RWPE2 (cell line): ENCODE results near the gene TBL2.
A peak's percentile ranks its signal among the peaks of the same experiment; 100 is the strongest.
"Not testable (repeated sequence)": the region's sequence is repeated elsewhere in the genome, so short reads cannot be mapped to it uniquely, and the experiment has no call there.

ENCODE experiments used
- ATAC-seq: fragments of 200-7000 bp; cut with Tn5 transposase; 3 replicates; pipeline ENCODE4 v1.9.1; 2021; ENCODE audit warnings: low read depth
- DNase-seq: peaks from one replicate; pipeline ENCODE4 v3.0.0-alpha.2; 2020; ENCODE audit warnings: low spot score
- H3K27ac ChIP-seq: fragments of 450-650 bp; 2 replicates; pipeline ENCODE4 v1.5.1; 2017; ENCODE audit warnings: mild to moderate bottlenecking; ENCODE audit not compliant: poor library complexity, severe bottlenecking
- H3K27me3 ChIP-seq: fragments of 250-450 bp; sonication (Bioruptor Pico); 2 replicates; pipeline ENCODE4 v1.5.1; 2021; ENCODE audit warnings: mild to moderate bottlenecking, moderate library complexity; ENCODE audit not compliant: insufficient read depth, poor library complexity, severe bottlenecking
- H3K36me3 ChIP-seq: fragments of 250-450 bp; sonication (Bioruptor Pico); 2 replicates; pipeline ENCODE4 v1.5.1; 2020; ENCODE audit warnings: low read depth, mild to moderate bottlenecking, moderate library complexity
- H3K4me1 ChIP-seq: fragments of 250-450 bp; sonication (Bioruptor Pico); 2 replicates; pipeline ENCODE4 v1.5.1; 2021; ENCODE audit warnings: mild to moderate bottlenecking, moderate library complexity; ENCODE audit not compliant: insufficient read depth, poor library complexity, severe bottlenecking
- H3K4me3 ChIP-seq: fragments of 250-450 bp; sonication (Bioruptor Pico); 2 replicates; pipeline ENCODE4 v1.5.1; 2021; ENCODE audit warnings: mild to moderate bottlenecking, moderate library complexity; ENCODE audit not compliant: severe bottlenecking
- H3K9me3 ChIP-seq: fragments of 250-450 bp; sonication (Bioruptor Pico); 2 replicates; pipeline ENCODE4 v1.5.1; 2021; ENCODE audit warnings: mild to moderate bottlenecking, moderate library complexity; ENCODE audit not compliant: severe bottlenecking
- TF ChIP-seq, protein P1 (sequence below): fragments of 450-650 bp; IDR thresholded peaks from one replicate; pipeline ENCODE4 v1.5.1; 2017; ENCODE audit warnings: mild to moderate bottlenecking, moderate library complexity; ENCODE audit not compliant: poor library complexity, severe bottlenecking

The TBL2 gene

DNA sequence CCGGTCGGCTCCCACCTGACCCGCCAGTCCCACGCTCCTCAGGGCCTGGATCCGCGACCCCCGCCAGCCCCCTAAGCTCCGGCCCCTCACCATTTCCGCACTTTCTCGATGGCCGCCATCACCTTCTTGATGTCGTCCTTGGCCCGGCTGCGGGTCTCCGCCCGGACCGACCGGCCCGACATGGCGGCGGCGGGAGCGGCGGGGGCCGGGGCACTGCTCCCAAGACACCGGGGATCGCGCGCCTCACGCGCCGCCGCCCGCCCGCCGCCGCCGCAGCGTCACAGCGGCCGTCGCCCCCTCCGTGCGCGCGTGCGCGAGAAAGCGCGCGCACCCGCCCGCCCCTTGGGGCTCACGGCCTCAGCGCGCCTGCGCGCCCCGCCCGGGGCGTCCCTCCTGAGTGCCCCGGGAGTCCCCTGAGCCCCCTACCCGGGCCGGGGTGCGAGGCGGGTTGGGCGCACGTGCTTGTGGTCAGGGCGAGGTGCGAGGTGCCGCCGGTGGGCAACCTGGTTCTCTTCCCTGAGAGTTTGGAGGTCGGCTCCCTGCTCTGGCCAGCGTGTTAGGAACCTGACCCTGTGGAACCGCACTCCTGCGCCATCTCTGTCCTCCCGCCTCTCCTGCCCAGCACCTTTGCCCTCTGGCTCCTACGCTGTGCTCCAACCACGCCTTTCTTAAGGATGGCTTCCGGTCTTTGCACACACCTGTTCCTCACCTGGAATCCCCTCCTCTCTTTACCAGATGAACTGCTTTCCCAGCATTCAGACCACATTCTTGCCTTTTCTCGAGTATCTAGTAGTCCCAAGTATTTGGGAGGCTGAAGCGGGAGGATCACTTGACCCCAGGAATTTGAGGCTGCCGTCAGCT is 20.8 kb downstream of the TBL2 start, which contains the start of gene BCL7B:
Gene BCL7B, minus strand, starts transcription at position 294 of the 861 bp plus-strand sequence. Its CDS starts 112 bp downstream, at position 182.
- peak; percentile 32 for ATAC-seq
- Histone ChIP-seq H3K4me3 (peak within 1 kb of the TSS; percentile 92), H3K27ac (peak within 1 kb of the TSS; percentile 86), H3K36me3 (peaks cover 27% of the 10 kb centered on the region), H3K9me3 (no peaks in the 10 kb centered on the region), H3K4me1 (peaks cover 7% of the 10 kb centered on the region), H3K27me3 (no peaks in the 10 kb centered on the region)
- DNase-seq, result no peak
- TF ChIP-seq, protein P1, sequence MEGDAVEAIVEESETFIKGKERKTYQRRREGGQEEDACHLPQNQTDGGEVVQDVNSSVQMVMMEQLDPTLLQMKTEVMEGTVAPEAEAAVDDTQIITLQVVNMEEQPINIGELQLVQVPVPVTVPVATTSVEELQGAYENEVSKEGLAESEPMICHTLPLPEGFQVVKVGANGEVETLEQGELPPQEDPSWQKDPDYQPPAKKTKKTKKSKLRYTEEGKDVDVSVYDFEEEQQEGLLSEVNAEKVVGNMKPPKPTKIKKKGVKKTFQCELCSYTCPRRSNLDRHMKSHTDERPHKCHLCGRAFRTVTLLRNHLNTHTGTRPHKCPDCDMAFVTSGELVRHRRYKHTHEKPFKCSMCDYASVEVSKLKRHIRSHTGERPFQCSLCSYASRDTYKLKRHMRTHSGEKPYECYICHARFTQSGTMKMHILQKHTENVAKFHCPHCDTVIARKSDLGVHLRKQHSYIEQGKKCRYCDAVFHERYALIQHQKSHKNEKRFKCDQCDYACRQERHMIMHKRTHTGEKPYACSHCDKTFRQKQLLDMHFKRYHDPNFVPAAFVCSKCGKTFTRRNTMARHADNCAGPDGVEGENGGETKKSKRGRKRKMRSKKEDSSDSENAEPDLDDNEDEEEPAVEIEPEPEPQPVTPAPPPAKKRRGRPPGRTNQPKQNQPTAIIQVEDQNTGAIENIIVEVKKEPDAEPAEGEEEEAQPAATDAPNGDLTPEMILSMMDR, result no peak

DNA sequence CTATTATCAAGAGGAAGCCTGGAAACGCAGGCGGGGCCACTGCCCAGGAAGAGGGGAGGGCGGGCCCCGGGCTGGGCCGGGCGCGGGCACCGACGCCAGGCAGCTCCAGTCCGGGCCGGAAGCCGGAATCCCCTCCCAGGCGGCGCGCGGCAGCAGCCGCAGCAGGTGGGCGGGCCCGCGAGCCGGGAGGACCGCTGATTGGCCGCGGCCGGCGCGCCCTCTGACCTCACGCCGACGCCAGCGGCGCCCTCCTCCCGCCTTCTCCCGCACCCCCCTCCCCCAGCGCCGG is 21.3 kb downstream of the TBL2 start:
- H3K4me3 ChIP-seq, result peak overlapping the region; percentile 92
- no peaks in the 10 kb centered on the region for H3K9me3 ChIP-seq
- ATAC-seq (peak; percentile 94), DNase-seq (peak; percentile 94)
- TF ChIP-seq, protein P1, result no peak
- H3K27ac ChIP-seq, result peak overlapping the region; percentile 86
- no peaks in the 10 kb centered on the region for H3K27me3 ChIP-seq
- H3K36me3 ChIP-seq, result peaks cover 30% of the 10 kb centered on the region
- peaks cover 7% of the 10 kb centered on the region for H3K4me1 ChIP-seq

DNA sequence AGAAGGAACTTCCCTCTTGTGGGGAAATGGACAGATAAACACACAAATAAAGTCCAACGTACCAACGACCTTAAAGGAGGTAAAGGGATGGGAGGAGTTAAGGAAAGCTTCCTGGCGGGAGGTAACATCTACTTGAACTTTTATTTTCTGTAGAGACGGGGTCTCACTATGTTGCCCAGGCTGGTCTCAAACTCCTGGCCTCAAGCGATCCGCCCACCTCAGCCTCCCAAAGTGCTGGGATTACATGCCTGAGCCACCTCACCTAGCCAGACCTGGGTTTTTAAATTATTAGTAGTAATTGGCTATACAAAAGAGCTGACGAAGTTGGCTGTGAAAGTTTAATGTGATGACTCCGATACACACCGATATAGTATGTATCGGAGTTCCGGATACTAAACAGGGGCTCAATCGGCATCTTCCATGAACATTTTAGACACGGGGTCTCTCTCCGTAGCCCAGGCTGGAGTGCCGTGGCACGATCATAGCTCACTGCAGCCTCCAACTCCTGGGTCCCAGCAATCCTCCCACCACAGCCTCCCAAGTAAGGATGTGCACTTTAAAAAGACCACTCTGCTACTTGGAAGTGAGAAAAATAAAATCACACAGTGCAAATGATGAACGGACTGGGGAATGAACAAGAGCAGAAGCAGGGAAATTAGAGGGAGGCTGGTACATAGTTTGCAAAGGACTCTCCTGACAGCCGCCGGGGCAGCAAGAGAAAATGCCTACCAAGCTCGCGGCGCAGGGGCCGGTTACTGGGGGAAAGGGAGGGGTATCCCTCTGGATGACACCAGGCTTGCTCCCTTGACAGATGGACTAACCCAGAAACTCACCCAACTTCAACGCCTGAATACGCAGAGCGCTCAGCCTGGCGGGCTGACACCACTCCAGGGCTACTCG is 21.9 kb downstream of the TBL2 start:
- TF ChIP-seq, protein P1, result no peak
- ATAC-seq, result no peak
- H3K4me1 ChIP-seq, result peaks cover 7% of the 10 kb centered on the region
- H3K27me3 ChIP-seq, result no peaks in the 10 kb centered on the region
- peak overlapping the region; percentile 86 for H3K27ac ChIP-seq
- DNase-seq, result no peak
- peaks cover 36% of the 10 kb centered on the region for H3K36me3 ChIP-seq
- no peaks in the 10 kb centered on the region for H3K9me3 ChIP-seq
- H3K4me3 ChIP-seq, result peak overlapping the region; percentile 92

DNA sequence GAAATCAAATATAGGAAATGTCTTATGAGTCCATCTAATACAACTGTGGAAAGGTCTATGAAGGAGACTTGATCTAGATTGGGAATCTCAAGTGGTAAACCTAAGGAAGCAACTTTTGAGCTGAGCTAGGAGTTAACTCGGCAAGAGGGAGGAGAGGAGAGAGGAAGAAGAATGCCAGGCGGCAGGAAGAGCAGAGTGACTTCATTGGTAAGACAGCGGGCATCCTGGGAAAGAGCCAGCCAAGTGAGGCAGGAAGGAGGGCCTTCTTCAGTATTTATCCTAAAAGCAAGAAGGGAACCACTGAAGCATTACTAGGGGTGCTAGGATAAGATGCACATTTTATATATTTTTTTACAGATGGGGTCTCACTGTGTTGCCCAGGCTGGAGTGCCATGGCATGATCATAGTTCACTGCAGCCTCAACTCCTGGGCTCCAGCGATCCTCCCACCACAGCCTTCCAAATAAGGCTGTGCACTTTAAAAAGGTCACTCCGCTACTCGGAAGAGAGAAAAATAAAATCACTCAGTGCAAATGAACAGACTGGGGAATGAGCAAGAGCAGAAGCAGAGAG is 22.9 kb downstream of the TBL2 start:
- TF ChIP-seq, protein P1, result no peak
- Histone ChIP-seq H3K27ac (peak overlapping the region; percentile 86), H3K4me3 (peak overlapping the region; percentile 92), H3K36me3 (peaks cover 44% of the 10 kb centered on the region), H3K27me3 (no peaks in the 10 kb centered on the region), H3K9me3 (no peaks in the 10 kb centered on the region), H3K4me1 (peaks cover 7% of the 10 kb centered on the region)
- DNase-seq (no peak), ATAC-seq (no peak)

DNA sequence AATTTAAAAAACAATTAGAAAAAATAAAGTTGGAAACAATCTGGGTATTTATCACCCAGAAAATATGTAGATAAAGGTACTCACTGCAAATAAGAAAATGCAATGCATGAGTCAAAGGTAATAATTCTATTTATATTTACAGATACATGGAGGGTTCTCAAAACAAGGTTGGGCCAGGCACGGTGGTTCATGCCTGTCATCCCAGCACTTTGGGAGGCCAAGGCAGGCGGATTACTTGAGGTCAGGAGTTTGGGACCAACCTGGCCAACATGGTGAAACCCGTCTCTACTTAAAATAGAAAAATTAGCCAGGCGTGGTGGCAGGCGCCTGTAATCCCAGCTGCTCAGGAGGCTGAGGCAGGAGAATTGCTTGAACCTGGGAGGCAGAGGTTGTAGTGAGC is 28.3 kb downstream of the TBL2 start:
- ATAC-seq, DNase-seq, H3K4me1 ChIP-seq, H3K27ac ChIP-seq, H3K9me3 ChIP-seq, H3K27me3 ChIP-seq, H3K4me3 ChIP-seq: not testable (repeated sequence)
- peaks cover 70% of the 10 kb centered on the region for H3K36me3 ChIP-seq
